IMR-90 (cell line): ENCODE measurements around the gene CRTC1.

Experiments used
- CEBPB ChIP-seq: IDR thresholded peaks from 2 replicates; pipeline ENCODE4 v1.6.1; 2012; ENCODE audit warnings: low read depth, low read length, improper control_type of control experiment
- CTCF ChIP-seq: conservative IDR thresholded peaks from 2 replicates; pipeline ENCODE4 v1.5.1; 2012; ENCODE audit warnings: mild to moderate bottlenecking, low read depth, low read length, improper control_type of control experiment
- ELK1 ChIP-seq: fragments of 150-350 bp; IDR thresholded peaks from 2 replicates; pipeline ENCODE4 v1.6.1; 2016; ENCODE audit warnings: low read depth, mild to moderate bottlenecking, low read length, moderate library complexity, borderline replicate concordance
- RFX5 ChIP-seq: IDR thresholded peaks from 2 replicates; pipeline ENCODE4 v1.8.0; 2012; ENCODE audit warnings: low read depth, mild to moderate bottlenecking, low read length, moderate library complexity

- TF ChIP-seq CTCF: no peak
- TF ChIP-seq CEBPB: no peak
- no peak for TF ChIP-seq ELK1
- TF ChIP-seq RFX5: no peak
Measured at GRCh38 chr19:18716857-18717256, 33.4 kb downstream of the CRTC1 start.
